ENCODE results near the gene UBXN1.

GRCh38 chr11:62677156-62677555, 1.7 kb downstream of the UBXN1 start:
- TF ChIP-seq POLR2A (IDR thresholded peaks at IDR 0.05; ENCODE audit: low read depth) (no peak), CTCF (IDR thresholded peaks at IDR 0.05) (no peak)
